B cell (primary cell): ENCODE results near the gene UBQLN4.

ENCODE experiments used
- CTCF ChIP-seq: fragments of 200-600 bp; IDR thresholded peaks from one replicate; pipeline ENCODE4 v1.8.0; 2022; ENCODE audit warnings: antibody characterized with exemption, mild to moderate bottlenecking
- EZH2 ChIP-seq: IDR thresholded peaks from 2 replicates; pipeline ENCODE4 v1.6.1; 2012; ENCODE audit warnings: borderline replicate concordance, low read depth, mild to moderate bottlenecking, moderate library complexity, low read length; ENCODE audit not compliant: insufficient read depth, poor library complexity, severe bottlenecking

- no peak for TF ChIP-seq CTCF
- no peak for TF ChIP-seq EZH2
These were observed 21.1 kb upstream of the UBQLN4 start for GRCh38 chr1:156074661-156075060.
